Loucy (cell line): Measurements from ENCODE around the gene RAMAC.

Source experiments
- EZH2phosphoT487 ChIP-seq: fragments of 200-600 bp; IDR thresholded peaks from 2 replicates; pipeline ENCODE4 v1.6.1; 2018; ENCODE audit warnings: antibody characterized with exemption, mild to moderate bottlenecking, moderate library complexity, borderline replicate concordance
- TF ChIP-seq, protein P1 (sequence below): fragments of 200-600 bp; sonication (generic); conservative IDR thresholded peaks from 2 replicates; pipeline ENCODE4 v1.5.1; 2014; ENCODE audit warnings: mild to moderate bottlenecking, antibody characterized with exemption, low read length

- TF ChIP-seq, protein P1, sequence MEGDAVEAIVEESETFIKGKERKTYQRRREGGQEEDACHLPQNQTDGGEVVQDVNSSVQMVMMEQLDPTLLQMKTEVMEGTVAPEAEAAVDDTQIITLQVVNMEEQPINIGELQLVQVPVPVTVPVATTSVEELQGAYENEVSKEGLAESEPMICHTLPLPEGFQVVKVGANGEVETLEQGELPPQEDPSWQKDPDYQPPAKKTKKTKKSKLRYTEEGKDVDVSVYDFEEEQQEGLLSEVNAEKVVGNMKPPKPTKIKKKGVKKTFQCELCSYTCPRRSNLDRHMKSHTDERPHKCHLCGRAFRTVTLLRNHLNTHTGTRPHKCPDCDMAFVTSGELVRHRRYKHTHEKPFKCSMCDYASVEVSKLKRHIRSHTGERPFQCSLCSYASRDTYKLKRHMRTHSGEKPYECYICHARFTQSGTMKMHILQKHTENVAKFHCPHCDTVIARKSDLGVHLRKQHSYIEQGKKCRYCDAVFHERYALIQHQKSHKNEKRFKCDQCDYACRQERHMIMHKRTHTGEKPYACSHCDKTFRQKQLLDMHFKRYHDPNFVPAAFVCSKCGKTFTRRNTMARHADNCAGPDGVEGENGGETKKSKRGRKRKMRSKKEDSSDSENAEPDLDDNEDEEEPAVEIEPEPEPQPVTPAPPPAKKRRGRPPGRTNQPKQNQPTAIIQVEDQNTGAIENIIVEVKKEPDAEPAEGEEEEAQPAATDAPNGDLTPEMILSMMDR, result peak; percentile 77
- no peak for TF ChIP-seq EZH2phosphoT487
Observed at GRCh38 chr15:82999905-83000671, 14.1 kb downstream of the RAMAC start.
